HCT116 (cell line): ENCODE data around the gene ANTXRL.
"Not testable (repeated sequence)": the region's sequence is repeated elsewhere in the genome, so short reads cannot be mapped to it uniquely, and the experiment has no call there.

Experiments
- CTCF ChIP-seq, 3 experiments: fragments of 200-600 bp in 1 of 3; sonication (generic) in 1 of 3; IDR thresholded peaks in 2 of 3; conservative IDR thresholded peaks in 1 of 3; 2 replicates each; pipeline ENCODE4 v1.5.1; 2012 to 2017; ENCODE audit warnings: low read depth in 2 of 3, low read length in 2 of 3, antibody characterized with exemption in 1 of 3, borderline replicate concordance in 1 of 3, control low read depth in 1 of 3, mild to moderate bottlenecking in 1 of 3, mixed read lengths in 1 of 3, mixed run types in 1 of 3, moderate library complexity in 1 of 3; ENCODE audit not compliant: insufficient read depth in 1 of 3
- ZNF274 ChIP-seq: fragments of 200-500 bp; sonication (Bioruptor generic); IDR thresholded peaks from 2 replicates; pipeline ENCODE4 v1.6.1; 2014; ENCODE audit warnings: mild to moderate bottlenecking, low read depth, low read length, inconsistent platforms

- not testable (repeated sequence) for TF ChIP-seq CTCF (IDR thresholded peaks at IDR 0.05 in 2 of 3, conservative IDR thresholded peaks at IDR 0.05 in 1 of 3; ENCODE audit: borderline replicate concordance in 1 of 3, insufficient read depth in 1 of 3, low read depth in 2 of 3, low read length in 2 of 3); ZNF274
Observed at GRCh38 chr10:46365484-46365883, 78.7 kb downstream of the ANTXRL start.
